Measurements from ENCODE around the gene CYB5R4.

DNA sequence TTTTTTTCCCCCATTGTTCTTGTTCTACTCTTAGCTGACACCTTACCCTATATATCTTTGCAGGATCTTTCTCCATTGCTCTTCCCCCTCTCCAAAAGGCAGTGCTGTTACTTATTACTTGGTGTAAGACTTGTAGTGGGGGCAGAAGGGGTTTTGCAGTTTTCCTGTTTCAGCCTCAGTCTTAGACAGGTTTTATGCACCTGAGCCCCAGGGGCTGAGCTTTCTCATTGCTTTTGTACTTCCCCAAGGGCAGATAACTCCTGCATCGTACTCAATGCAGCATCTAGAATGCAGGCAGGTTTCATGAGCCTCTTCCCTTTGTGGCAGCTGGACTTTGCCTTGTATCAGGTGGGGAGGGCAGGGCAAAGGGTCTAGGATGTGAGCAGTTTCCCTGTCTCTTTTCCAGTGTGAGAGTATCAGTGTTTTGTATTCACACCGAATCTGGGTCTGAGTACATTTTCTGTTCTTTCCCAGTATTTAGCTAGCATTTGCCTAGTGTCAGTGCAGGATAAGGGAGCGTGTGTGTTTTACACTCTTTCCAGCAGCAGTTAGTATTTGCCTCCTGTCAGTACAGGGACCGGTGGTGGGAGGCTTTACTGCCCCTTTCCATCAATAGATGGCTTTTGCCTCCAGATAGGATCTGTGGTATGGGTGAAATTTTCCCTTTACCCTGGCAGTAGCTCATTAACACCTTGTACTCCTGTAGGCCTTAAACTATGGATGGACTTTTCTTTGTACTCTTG, 19.6 kb downstream of the CYB5R4 start:
- TF ChIP-seq, protein P1, sequence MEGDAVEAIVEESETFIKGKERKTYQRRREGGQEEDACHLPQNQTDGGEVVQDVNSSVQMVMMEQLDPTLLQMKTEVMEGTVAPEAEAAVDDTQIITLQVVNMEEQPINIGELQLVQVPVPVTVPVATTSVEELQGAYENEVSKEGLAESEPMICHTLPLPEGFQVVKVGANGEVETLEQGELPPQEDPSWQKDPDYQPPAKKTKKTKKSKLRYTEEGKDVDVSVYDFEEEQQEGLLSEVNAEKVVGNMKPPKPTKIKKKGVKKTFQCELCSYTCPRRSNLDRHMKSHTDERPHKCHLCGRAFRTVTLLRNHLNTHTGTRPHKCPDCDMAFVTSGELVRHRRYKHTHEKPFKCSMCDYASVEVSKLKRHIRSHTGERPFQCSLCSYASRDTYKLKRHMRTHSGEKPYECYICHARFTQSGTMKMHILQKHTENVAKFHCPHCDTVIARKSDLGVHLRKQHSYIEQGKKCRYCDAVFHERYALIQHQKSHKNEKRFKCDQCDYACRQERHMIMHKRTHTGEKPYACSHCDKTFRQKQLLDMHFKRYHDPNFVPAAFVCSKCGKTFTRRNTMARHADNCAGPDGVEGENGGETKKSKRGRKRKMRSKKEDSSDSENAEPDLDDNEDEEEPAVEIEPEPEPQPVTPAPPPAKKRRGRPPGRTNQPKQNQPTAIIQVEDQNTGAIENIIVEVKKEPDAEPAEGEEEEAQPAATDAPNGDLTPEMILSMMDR (IDR thresholded peaks at IDR 0.05; ENCODE audit: poor library complexity), result no peak
- no peak for TF ChIP-seq EZH2 (IDR thresholded peaks at IDR 0.05; ENCODE audit: borderline replicate concordance)

Data from hepatocyte (in vitro differentiated cells).